ENCODE results near the gene TTC21B.

The TTC21B gene

DNA sequence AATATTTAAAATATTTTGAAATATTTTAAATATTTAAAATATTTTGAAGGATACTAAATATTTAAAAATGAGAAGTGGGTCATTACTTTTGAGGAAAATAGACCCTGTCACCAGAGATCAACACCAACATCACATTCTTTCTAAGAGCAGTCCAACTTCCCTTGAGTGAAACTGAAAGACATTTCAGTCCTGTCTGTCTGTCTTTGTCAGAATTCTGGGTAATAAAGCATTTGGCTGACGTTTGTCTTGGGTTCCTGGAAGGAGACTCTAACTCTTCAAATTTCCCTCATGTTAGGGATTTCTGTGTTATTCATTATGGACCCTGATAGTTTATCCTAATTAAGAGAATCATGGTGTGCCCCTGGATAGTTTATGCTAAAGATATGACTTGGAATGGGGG is 32.8 kb downstream of the TTC21B start:
- no peak for DNase-seq

GRCh38 chr2:165913636-165914035 is 39.9 kb downstream of the TTC21B start:
- DNase-seq, result no peak

- no peak for DNase-seq
Measured at GRCh38 chr2:165911981-165912380, 41.6 kb downstream of the TTC21B start.

DNA sequence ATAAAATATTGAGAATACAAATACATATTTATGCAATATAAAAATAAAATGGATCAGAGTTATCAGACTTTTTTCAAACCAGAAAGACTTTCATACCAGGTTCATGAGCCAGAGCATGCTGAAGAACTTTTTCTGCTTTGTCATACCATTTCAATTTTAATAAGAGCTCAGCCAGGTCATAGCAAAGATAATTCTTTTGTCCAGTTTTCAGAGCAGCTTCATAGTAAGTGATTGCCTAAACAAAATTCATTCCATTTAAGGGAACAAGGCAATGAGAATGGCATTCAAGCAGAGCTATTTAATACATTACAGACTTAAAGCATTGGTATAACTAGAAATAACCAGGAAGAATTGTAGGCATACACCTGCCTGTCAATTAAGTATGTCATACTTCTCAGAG is 42.3 kb downstream of the TTC21B start:
- DNase-seq, result no peak

- no peak for DNase-seq
Measured at GRCh38 chr2:165909466-165909865, 44.1 kb downstream of the TTC21B start.

DNA sequence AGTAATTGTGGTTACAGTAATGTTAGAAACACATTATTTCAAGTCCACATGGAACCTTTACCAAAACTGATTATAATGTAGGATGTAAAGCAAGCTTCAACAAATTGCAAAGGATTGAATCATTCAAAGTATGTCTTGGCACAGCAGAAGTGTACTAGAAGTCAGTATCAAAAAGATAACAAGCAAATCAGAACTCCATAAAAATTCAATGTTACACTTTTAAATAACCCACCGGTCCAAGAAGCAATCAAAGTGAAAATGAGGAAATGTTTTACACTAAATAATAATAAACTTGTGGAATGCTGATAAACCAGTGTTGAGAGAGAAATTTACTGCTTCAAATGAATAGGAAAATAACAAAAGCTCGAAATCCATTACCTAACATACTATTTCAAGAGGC is 47.7 kb downstream of the TTC21B start:
- no peak for DNase-seq

GRCh38 chr2:165905269-165905668 is 48.3 kb downstream of the TTC21B start:
- DNase-seq, result no peak

DNA sequence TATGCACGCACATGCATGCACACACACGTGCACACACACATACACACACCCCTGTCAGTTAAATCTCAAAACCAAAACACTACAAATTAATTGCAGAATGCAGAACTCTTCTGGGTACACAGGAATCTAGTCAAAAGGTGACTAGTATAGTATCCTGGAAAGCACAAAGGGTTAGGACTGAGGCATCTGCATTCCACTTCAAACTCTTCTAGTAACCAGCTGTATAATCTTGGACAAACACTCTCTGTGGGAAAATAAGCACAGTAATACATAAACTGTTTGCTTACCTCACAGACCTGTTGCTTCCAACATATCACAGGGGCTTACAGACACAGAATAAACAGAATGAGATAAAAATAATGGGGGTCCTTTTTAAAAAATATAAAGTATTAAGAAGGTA is 49.1 kb downstream of the TTC21B start:
- DNase-seq, result no peak

DNA sequence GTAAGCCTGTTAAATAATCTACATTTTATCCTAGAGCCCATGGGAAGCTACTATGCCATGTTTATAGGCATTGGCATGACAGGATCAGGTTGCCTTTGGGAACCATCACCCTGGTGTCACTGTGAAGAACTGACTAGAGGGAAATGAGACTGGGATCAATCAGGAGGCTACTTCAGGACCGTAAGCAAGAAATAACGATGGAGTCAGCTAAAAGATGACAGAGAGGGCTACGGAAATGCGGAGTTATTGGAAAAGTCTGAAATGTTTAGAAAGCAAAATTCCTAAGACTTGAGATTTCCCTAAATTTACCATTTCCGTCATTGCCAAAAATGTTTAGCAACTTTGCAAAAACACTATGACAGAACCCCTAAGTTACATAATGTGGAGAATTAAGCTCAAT is 50.2 kb downstream of the TTC21B start:
- DNase-seq, result no peak

GRCh38 chr2:165902934-165903333 is 50.6 kb downstream of the TTC21B start:
- DNase-seq, result no peak

- DNase-seq, result no peak
Measured at GRCh38 chr2:165901620-165902298, 51.8 kb downstream of the TTC21B start.

GRCh38 chr2:165899311-165899710 is 54.3 kb downstream of the TTC21B start:
- DNase-seq, result no peak

DNA sequence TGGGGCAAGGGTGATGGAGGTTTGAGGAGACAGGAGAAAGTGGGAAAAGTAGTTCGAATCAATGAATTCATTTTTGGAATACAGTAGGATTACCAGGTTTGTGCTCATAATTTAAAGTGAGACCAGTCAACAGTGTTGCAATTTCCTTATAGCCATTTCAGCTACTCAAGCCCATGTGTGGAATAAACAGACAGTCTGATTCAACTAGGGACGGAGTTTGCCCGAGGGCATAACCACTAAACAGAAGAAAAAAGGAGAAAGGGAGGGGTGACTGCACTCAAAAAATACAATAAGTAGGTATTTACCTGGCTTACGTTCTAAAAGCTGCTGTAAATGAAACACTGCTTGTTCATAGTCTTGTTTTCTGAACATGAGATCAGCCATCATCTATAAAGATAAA is 55.2 kb downstream of the TTC21B start:
- DNase-seq, result no peak

- DNase-seq, result no peak
Measured at GRCh38 chr2:165897726-165898125, 55.9 kb downstream of the TTC21B start.

- no peak for DNase-seq
Measured at GRCh38 chr2:165897074-165897473, 56.5 kb downstream of the TTC21B start.

GRCh38 chr2:165895974-165896373 is 57.6 kb downstream of the TTC21B start:
- DNase-seq, result no peak

- DNase-seq, result no peak
Measured at GRCh38 chr2:165893556-165893955, 60.0 kb downstream of the TTC21B start.

- no peak for DNase-seq
Measured at GRCh38 chr2:165892526-165892925, 61.0 kb downstream of the TTC21B start.

GRCh38 chr2:165891943-165892342 is 61.6 kb downstream of the TTC21B start:
- DNase-seq, result no peak

DNA sequence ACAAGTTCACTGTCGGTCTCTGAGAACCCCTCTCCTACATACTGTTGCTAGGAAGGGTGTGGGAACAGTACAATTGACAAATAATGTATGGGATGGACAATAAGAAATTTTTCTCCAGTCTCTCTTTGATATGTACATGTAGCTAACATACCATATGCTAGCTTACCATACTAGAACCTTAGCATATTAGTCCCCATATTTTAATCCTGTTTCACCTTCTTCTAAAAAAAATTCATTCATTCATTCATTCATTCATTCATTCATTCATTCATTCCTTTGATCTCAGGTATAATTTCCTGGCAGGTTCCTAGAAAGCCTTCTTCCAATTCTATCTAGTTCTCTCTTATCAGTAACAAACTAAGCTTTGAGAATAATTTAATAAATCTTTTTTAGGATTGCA is 62.2 kb downstream of the TTC21B start:
- no peak for DNase-seq

GRCh38 chr2:165889798-165890197 is 63.8 kb downstream of the TTC21B start:
- no peak for DNase-seq

DNA sequence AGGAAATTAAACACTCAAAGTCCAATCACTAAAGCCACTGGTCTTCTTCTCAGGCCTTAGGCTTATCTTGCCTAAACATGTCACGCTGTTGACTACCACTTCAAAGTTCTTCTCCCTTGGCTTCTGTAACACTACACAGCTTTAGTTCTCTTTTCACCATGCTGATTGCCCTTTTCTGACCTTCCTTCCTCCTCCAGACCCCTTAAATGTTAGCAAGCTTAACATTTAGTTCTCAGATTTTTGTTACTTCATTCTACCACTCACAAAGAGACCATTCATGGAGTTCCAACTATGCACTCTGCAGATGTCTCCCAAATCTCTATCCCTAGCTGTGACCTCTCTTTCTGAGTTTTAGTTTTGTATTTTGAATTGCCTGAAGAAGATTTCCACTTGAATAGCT is 64.4 kb downstream of the TTC21B start:
- no peak for DNase-seq

- no peak for DNase-seq
Measured at GRCh38 chr2:165888171-165888570, 65.4 kb downstream of the TTC21B start.

GRCh38 chr2:165886487-165887146 is 67.0 kb downstream of the TTC21B start:
- DNase-seq, result no peak
